ENCODE data around the gene PDCD4. TPM values are rescaled to one million over a fixed set of nuclear protein-coding genes. Genes with fewer than 3 reads are reported as not detected.

PDCD4 gene
- total and polyA plus RNA-seq, 10 of the 15 experiments (the other 5 are each of a cell fraction or from before 2014, with no cell fraction given), result 101 to 372 (median 171) TPM

DNA sequence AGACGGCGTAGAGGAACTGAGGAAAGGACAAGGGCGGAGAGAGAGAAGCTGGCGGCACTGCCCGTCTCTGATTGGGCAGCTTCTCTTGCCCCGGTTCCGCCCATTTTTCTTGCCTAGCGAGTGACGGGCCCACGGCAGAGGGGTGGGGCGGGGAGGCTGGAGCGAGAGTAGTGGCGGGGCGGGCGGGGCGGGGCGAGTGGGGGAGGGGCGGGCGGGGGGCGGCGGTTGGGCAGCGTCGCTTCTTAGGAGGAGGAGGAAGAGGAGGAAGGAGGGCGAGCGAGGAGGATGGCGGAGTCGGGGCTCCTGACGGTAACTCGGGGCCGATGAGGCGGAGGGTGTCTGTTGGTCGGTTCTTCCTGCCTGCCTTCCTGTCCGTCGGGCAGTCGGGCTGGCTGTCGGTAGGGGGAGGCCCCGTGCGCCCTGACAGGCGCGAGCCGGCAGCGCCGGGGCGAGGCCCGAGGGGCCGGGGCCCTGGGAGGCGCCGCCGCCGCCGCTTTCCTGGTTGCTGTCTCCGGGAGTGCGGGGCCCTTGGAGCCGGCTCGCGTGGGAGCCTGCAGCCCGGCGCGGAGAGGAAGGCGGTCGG, 47.7 kb downstream of the PDCD4 start, which contains the start of gene SHOC2 (continued):
- TF ChIP-seq MTA3 (IDR thresholded peaks at IDR 0.05; ENCODE audit: borderline replicate concordance, low read length) (no peak), BMI1 (IDR thresholded peaks at IDR 0.05; ENCODE audit: borderline replicate concordance) (no peak), SIX5 (IDR thresholded peaks at IDR 0.05; ENCODE audit: low read depth, low read length, severe bottlenecking) (no peak), BCL11A (IDR thresholded peaks at IDR 0.05; ENCODE audit: low read depth, low read length) (no peak), FOXM1 (IDR thresholded peaks at IDR 0.05; ENCODE audit: low read depth, low read length) (no peak), EP300 (IDR thresholded peaks at IDR 0.05; ENCODE audit: borderline replicate concordance in 1 of 2, control insufficient read depth in 1 of 2, low read depth in 2 of 2, low read length in 2 of 2) (no peak), STAT1 (conservative IDR thresholded peaks at IDR 0.05) (no peak), ZZZ3 (IDR thresholded peaks at IDR 0.05; ENCODE audit: control insufficient read depth, insufficient read length, low read depth) (no peak), ZNF384 (IDR thresholded peaks at IDR 0.05; ENCODE audit: borderline replicate concordance, low read depth, low read length) (no peak), MYB (IDR thresholded peaks at IDR 0.05; ENCODE audit: borderline replicate concordance, low read depth, low read length) (no peak), TARDBP (IDR thresholded peaks at IDR 0.05; ENCODE audit: borderline replicate concordance) (no peak), MYC (IDR thresholded peaks at IDR 0.05; ENCODE audit: insufficient read depth, insufficient read length, insufficient replicate concordance, low read length, severe bottlenecking) (no peak), JUND (IDR thresholded peaks at IDR 0.05; ENCODE audit: low read depth, low read length) (no peak)
- TF ChIP-seq, protein P1, sequence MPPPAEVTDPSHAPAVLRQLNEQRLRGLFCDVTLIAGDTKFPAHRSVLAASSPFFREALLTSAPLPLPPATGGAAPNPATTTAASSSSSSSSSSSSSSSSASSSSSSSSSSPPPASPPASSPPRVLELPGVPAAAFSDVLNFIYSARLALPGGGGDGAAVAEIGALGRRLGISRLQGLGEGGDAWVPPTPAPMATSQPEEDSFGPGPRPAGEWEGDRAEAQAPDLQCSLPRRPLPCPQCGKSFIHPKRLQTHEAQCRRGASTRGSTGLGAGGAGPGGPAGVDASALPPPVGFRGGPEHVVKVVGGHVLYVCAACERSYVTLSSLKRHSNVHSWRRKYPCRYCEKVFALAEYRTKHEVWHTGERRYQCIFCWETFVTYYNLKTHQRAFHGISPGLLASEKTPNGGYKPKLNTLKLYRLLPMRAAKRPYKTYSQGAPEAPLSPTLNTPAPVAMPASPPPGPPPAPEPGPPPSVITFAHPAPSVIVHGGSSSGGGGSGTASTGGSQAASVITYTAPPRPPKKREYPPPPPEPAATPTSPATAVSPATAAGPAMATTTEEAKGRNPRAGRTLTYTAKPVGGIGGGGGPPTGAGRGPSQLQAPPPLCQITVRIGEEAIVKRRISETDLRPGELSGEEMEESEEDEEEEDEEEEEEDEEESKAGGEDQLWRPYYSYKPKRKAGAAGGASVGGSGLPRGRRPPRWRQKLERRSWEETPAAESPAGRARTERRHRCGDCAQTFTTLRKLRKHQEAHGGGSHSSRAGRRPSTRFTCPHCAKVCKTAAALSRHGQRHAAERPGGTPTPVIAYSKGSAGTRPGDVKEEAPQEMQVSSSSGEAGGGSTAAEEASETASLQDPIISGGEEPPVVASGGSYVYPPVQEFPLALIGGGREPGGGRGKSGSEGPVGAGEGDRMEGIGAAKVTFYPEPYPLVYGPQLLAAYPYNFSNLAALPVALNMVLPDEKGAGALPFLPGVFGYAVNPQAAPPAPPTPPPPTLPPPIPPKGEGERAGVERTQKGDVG (CRISPR knock-in tag; IDR thresholded peaks at IDR 0.05), result no peak
- TF ChIP-seq, protein P2, sequence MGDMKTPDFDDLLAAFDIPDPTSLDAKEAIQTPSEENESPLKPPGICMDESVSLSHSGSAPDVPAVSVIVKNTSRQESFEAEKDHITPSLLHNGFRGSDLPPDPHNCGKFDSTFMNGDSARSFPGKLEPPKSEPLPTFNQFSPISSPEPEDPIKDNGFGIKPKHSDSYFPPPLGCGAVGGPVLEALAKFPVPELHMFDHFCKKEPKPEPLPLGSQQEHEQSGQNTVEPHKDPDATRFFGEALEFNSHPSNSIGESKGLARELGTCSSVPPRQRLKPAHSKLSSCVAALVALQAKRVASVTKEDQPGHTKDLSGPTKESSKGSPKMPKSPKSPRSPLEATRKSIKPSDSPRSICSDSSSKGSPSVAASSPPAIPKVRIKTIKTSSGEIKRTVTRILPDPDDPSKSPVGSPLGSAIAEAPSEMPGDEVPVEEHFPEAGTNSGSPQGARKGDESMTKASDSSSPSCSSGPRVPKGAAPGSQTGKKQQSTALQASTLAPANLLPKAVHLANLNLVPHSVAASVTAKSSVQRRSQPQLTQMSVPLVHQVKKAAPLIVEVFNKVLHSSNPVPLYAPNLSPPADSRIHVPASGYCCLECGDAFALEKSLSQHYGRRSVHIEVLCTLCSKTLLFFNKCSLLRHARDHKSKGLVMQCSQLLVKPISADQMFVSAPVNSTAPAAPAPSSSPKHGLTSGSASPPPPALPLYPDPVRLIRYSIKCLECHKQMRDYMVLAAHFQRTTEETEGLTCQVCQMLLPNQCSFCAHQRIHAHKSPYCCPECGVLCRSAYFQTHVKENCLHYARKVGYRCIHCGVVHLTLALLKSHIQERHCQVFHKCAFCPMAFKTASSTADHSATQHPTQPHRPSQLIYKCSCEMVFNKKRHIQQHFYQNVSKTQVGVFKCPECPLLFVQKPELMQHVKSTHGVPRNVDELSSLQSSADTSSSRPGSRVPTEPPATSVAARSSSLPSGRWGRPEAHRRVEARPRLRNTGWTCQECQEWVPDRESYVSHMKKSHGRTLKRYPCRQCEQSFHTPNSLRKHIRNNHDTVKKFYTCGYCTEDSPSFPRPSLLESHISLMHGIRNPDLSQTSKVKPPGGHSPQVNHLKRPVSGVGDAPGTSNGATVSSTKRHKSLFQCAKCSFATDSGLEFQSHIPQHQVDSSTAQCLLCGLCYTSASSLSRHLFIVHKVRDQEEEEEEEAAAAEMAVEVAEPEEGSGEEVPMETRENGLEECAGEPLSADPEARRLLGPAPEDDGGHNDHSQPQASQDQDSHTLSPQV (IDR thresholded peaks at IDR 0.05), result no peak
- TF ChIP-seq, protein P3, sequence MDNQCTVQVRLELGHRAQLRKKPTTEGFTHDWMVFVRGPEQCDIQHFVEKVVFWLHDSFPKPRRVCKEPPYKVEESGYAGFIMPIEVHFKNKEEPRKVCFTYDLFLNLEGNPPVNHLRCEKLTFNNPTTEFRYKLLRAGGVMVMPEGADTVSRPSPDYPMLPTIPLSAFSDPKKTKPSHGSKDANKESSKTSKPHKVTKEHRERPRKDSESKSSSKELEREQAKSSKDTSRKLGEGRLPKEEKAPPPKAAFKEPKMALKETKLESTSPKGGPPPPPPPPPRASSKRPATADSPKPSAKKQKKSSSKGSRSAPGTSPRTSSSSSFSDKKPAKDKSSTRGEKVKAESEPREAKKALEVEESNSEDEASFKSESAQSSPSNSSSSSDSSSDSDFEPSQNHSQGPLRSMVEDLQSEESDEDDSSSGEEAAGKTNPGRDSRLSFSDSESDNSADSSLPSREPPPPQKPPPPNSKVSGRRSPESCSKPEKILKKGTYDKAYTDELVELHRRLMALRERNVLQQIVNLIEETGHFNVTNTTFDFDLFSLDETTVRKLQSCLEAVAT (IDR thresholded peaks at IDR 0.05), result no peak
- TF ChIP-seq, protein P4, sequence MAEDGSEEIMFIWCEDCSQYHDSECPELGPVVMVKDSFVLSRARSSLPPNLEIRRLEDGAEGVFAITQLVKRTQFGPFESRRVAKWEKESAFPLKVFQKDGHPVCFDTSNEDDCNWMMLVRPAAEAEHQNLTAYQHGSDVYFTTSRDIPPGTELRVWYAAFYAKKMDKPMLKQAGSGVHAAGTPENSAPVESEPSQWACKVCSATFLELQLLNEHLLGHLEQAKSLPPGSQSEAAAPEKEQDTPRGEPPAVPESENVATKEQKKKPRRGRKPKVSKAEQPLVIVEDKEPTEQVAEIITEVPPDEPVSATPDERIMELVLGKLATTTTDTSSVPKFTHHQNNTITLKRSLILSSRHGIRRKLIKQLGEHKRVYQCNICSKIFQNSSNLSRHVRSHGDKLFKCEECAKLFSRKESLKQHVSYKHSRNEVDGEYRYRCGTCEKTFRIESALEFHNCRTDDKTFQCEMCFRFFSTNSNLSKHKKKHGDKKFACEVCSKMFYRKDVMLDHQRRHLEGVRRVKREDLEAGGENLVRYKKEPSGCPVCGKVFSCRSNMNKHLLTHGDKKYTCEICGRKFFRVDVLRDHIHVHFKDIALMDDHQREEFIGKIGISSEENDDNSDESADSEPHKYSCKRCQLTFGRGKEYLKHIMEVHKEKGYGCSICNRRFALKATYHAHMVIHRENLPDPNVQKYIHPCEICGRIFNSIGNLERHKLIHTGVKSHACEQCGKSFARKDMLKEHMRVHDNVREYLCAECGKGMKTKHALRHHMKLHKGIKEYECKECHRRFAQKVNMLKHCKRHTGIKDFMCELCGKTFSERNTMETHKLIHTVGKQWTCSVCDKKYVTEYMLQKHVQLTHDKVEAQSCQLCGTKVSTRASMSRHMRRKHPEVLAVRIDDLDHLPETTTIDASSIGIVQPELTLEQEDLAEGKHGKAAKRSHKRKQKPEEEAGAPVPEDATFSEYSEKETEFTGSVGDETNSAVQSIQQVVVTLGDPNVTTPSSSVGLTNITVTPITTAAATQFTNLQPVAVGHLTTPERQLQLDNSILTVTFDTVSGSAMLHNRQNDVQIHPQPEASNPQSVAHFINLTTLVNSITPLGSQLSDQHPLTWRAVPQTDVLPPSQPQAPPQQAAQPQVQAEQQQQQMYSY (CRISPR knock-in tag; IDR thresholded peaks at IDR 0.05), result no peak

Measured in GM12878 (cell line).